SH-SY5Y (cell line): Measurements from ENCODE around the gene ITFG2.

Source experiments
- GATA2 ChIP-seq: IDR thresholded peaks from 2 replicates; pipeline ENCODE4 v1.6.1; 2011; ENCODE audit warnings: mild to moderate bottlenecking, low read depth, low read length
- GATA3 ChIP-seq: IDR thresholded peaks from 2 replicates; pipeline ENCODE4 v1.6.1; 2011; ENCODE audit warnings: low read depth, mild to moderate bottlenecking, low read length, moderate library complexity

GRCh38 chr12:2819810-2820209 is 7.3 kb downstream of the ITFG2 start:
- TF ChIP-seq GATA2 (no peak), GATA3 (no peak)
